ENCODE results near the gene ZNF555.
"Not testable (repeated sequence)": the region's sequence is repeated elsewhere in the genome, so short reads cannot be mapped to it uniquely, and the experiment has no call there.

The ZNF555 gene

DNA sequence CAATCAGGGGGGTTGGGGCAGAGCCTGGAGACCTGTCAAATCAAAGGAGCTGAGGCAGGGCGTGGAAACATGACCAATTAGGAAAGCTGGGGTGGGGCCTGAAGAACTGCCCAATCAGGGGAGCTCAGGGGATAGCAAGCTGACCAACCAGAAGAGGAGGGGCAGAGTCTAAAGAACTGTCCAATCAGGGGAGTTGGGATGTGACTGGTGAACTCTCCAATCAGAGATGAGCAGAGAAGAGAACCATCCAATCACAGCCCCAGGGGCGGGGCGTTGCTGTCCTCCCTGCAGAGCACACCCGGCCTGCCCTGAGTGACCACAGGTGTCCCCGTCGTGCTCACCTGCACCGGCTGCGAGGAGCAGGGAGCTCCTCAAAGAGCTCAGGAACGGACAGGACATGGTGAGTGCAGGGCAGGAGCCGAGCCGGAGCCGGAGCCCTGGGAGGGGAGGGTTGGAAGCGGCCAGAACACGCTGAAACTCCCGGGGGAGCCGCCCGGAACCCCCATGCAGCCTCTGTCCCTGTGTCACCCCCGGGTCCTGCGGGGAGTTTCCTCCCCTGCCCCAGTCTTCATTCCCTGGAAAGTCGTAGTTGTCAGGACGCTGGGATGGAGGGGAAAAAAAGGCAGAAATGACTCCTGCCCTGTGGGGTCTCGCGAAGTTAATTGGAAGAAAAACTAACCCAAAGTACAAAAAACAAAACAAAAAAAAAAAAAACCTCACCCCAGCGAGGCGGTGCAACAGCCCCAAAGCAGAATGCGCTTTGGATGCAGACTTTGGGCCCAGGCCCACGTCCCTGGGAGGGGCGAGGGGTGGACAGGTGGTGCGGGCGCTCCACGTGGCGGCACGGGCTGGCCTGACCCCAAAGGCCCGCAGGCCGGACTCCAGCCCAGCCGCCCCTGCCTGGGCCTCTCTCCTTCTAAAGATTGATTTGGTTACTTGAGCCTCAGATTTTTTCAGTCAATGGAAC, 26.0 kb downstream of the ZNF555 start, which contains the start of gene ZNF556:
Gene ZNF556, plus strand, starts transcription at position 311 of the 967 bp plus-strand sequence. Its CDS starts 87 bp downstream, at position 398.
- DNase-seq (ENCODE audit: low read depth in 1 of 2, low spot score in 1 of 2): no peak

DNA sequence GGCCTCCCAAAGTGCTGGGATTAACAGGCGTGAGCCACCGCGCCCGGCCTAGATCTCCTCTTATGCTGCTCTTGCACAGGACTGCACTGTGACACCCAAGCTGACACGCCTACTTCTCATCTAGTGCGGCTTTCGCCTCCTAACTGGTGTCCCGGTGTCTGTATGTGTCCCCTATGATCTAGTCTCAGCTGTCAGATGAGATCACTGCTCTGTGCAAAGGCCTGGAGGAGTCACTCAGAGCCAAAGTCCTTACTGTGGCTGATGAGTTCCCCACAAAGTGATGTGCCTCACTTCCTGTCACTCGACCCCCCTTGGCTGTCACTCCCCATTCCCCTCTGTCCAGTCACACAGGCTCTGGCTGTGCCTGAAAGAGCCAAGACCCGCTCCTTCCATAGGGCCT, 28.3 kb downstream of the ZNF555 start:
- no peak for DNase-seq (ENCODE audit: low read depth in 1 of 2, low spot score in 1 of 2)

DNA sequence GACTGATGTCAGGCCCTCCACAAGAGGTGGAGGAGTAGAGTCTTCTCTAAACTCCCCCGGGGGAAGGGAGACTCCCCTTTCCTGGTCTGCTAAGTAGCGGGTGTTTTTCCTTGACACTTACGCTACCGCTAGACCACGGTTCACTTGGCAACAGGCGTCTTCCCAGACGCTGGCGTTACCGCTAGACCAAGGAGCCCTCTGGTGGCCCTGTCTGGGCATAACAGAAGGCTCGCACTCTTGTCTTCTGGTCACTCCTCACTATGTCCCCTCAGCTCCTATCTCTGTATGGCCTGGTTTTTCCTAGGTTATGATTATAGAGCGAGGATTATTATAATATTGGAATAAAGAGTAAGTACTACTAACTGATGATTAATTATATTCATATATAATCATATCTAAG, 30.9 kb downstream of the ZNF555 start:
- peak in 1 of 2 donors; percentile 8 for DNase-seq (ENCODE audit: low read depth in 1 of 2, low spot score in 1 of 2)

DNA sequence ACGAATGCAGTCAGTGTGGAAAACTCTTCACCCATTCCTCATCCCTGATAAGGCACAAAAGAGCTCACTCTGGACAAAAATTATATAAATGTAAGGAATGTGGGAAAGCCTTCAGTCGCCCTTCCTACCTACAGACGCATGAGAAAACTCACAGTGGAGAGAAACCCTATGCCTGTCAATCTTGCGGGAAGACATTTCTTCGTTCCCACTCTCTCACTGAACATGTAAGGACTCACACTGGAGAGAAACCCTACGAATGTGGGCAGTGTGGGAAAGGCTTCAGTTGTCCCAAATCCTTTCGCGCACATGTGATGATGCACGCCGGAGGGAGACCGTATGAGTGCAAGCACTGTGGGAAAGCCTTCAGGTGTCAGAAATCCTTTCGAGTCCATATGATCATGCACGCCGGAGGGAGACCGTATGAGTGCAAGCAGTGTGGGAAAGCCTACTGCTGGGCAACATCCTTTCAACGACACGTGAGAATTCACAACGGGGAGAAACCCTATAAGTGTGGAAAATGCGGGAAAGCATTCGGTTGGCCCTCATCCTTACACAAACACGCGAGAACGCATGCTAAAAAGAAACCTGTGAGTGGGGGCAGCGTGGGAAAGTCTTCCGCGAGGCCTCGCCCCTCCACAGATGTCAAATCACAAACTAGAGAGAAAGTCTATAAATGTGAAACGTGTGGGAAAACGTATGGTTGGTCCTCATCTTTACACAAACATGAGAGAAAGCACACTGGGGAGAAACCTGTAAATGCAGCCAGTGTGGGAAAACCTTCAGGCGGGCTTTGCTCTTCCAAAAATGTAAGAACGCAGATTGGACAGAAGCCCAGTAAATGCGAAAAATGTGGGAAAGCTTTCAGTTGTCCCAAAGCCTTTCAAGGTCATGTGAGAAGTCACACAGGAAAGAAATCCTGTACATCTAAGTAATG, 36.4 kb downstream of the ZNF555 start:
- no peak for DNase-seq (ENCODE audit: low read depth in 1 of 2, low spot score in 1 of 2)

DNA sequence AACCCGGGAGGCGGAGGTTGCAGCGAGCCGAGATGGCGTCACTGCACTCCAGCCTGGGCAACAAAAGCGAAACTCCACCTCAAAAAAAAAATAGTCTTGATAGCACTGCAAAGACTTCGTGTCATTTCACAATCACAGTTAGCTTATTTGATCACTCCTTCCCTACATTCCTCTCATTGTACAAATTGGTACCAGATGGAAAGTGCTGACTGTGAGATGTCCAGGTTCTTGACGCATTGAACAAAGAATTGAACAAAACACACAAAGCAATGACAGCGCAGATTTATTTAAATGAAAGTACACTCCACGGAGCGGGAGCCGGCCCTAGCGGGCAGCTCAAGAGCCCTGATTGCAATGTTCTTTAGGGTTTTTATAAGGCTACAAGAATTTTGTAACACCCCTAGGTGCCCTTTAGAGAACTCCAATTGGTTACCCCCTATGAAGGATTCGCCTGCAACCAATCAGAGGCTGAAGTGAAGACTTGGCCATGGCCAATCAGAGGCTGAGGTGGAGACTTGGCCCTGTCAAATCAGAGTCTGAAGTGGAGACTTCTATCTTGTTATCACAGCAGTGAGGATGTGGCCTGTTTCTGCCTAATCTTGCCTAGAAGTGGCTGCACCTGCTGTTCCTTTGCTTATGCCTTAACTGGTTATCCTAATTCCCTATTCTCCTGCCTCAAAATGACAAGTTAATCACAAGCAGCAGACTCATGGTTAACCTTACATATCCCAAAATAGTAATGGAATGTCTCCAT, 42.6 kb downstream of the ZNF555 start:
- no peak for DNase-seq (ENCODE audit: low read depth in 1 of 2, low spot score in 1 of 2)

DNA sequence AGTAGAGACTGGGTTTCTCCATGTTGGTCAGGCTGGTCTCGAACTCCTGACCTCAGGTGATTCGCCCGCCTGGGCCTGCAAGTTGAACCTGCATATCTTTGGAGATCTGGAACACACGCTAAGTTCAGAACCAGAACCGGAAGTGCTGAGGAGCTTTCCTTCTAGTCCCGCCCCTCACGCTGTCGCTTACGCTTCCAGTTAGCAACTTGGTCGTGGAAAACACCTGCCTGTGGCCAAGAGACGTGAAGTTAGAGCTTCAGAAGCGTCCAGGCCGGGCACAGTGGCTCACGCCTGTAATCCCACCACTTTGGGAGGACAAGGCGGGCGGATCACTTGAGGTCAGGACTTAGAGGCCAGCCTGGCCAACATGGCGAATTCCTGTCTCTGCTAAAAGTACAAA, 44.5 kb downstream of the ZNF555 start:
- no peak for DNase-seq (ENCODE audit: low read depth in 1 of 2, low spot score in 1 of 2)

DNA sequence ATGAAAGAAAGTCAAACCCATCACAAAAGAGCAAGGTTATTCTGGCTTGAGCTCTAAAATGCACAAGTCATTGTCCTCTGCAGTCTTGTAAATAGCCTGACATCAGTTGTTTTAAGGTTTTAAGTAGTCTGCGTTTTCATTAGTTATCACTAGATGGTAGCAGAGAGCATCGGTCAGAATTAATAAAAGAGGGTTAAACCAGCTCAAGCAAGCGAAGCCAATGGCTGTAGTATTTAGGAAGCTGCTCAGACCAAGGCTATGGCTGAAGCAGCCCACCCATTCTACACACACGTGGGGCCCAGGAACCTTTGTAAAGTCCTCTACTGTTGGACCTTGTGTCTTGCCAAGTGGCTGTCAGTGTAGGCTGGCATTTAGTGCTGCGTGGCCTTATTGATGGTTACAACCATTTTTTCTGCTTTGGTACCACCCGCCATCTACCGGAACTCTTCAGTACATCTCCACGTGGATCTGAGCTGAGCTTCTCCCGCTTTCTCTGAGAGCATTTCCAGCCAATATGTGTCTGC, 46.2 kb downstream of the ZNF555 start:
- DNase-seq (ENCODE audit: low read depth in 1 of 2, low spot score in 1 of 2): no peak

DNA sequence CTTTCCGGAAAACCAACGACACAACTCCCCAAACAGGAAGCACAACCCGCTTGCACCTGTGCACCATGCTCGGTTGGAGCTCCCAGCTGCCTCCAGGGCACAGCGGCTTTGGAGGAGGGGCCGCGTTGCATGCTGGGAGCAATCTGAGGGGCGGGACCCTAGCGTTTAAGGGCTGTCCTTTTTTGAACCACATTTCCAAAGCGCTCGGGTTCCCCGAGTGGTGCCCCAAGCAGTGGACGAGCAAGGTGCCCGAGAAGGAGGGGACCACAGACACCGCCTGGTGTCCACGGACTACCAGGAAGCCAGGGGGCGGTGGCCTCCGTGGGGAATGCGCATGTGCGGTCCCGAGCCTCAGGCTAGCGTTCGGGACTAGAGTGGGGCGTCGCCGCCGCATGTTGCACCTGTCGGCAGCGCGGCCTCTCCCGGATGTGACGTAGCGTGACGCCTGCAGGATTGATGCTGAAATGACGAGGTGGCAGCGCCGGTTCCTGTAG, 47.5 kb downstream of the ZNF555 start:
- peak in 1 of 2 donors; percentile 44 for DNase-seq (ENCODE audit: low read depth in 1 of 2, low spot score in 1 of 2)

DNA sequence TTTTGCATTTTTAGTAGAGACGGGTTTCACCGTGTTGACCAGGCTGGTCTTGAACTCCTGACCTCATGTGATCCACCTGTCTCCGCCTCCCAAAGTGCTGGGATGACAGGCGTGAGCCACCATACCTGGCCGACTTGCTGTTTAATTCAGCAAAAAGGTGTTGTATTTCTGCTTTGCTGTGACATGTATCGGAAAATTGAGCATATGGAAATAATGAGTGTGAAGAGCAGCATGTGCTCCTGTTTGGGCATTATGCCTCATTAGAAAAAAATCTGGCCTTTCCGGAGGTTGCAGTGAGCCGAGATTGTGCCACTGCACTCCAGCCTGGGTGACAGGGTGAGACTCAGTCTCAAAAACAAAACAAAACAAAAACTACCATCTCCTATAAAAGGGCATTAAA, 49.3 kb downstream of the ZNF555 start:
- DNase-seq (ENCODE audit: low read depth in 1 of 2, low spot score in 1 of 2): not testable (repeated sequence)

DNA sequence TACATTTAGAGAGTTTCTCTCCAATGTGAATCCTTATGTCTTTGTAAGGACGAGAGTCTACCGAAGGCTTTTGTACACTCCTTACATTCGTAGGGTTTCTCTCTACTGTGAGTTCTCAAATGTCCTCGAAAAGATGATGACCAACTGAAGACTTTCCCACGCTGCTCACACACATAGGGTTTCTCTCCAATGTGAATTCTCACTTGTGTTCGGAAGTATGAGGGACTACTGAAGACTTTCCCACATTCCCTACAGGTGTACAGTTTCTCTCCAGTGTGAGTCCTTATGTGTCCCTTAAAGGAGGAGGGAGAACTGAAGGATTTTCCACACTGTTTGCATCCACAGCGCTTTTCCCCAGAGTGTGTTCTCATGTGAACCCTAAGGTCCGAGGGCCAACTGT, 55.4 kb downstream of the ZNF555 start:
- no peak for DNase-seq (ENCODE audit: low read depth in 1 of 2, low spot score in 1 of 2)

DNA sequence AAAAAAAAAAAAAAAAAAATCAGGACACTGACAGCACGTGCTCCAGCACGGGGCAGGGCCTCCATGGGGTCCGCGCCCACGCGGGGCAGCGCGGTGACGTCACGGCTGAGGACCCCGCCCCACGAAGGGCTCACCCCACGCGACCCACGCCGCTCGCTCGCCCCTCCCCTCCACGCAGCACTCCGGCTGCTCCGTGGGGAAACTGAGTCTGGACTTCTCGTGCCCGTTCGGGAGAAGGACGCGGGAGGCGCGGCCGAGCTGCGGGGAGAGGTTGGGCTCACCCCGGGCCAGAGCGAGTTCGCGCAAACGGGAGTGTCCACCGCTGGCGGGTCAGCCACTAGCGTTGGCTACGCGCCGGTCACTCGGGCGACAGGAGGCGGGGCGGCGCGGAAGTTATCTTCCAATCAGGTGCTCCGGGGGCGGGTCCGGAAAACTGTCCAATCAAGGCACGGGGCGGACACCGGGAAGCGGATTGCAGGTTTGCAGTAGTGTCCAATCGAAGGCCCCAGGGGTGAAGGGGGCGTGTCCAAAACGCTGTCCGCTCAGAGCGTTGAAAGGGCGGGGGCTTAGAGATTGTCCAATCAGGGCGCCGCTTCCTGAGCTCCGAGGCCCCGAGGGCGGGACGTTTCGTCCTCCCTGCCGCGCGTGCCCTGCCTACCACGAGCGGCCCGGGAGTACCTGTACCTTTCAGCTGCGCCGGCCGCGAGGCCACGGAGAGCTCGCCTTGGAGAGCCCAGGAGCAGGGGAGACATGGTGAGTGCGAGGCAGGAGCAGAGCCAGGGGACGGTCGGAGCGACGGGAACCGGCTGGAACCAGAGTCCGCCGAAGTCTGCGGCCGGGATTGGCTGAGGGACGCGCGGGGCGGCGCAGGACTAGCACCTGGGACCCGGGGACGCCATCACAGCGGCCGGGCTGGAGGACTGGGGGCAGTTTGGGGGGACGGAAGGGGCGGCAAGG, 59.3 kb downstream of the ZNF555 start, which contains the start of gene ZNF57:
Gene ZNF57, plus strand, starts transcription at position 633 of the 957 bp plus-strand sequence. Its CDS starts 118 bp downstream, at position 751.
- peak; percentile 92 to 93 for DNase-seq (ENCODE audit: low read depth in 1 of 2, low spot score in 1 of 2)

DNA sequence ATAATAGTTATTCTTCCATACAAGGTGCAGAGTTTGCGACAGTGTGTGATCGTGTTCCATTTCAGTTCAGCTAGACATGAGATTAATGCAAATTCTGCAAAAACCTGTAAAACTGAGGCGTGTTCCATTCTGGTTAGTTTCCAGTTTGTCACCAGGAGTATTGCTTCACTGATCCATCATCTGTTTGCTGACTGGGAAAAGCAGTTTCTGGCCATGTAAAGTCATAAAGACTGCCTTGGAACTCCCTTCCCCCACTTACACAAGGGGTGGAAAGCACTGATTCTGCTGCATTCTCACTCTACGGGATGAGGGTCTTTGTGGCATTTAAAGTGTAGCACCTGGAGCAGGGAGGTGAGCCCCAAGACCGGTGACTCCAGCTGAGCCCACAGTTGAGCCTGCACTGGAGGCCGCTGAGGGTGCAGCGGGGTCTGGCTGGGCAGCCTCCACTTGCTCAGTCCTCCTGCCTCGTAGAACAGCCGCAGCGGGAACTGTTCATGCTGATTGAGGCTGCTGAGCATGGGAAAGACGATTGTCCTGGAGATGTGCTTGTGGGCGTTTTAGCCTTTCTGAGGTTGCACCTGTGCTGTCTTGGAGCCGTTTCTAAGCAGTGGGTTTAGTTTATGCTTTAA, 61.4 kb downstream of the ZNF555 start:
- no peak for DNase-seq (ENCODE audit: low read depth in 1 of 2, low spot score in 1 of 2)

DNA sequence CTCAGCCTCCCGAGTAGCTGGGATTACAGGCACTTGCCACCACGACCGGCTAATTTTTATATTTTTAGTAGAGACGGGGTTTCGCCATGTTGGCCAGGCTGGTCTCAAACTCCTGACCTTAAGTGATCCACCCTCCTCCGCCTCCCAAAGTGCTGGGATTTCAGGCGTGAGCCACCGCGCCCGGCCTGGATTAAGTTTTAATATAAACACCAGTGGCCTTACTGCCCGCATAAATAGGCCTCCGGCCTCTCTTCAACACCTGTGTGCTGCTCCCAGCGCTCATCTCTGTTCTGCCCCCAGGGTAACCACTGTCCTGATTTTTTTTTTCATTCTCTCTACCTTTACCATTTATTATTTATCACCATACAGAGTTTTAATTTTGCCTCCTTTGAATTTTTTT, 62.1 kb downstream of the ZNF555 start:
- not testable (repeated sequence) for DNase-seq (ENCODE audit: low read depth in 1 of 2, low spot score in 1 of 2)

DNA sequence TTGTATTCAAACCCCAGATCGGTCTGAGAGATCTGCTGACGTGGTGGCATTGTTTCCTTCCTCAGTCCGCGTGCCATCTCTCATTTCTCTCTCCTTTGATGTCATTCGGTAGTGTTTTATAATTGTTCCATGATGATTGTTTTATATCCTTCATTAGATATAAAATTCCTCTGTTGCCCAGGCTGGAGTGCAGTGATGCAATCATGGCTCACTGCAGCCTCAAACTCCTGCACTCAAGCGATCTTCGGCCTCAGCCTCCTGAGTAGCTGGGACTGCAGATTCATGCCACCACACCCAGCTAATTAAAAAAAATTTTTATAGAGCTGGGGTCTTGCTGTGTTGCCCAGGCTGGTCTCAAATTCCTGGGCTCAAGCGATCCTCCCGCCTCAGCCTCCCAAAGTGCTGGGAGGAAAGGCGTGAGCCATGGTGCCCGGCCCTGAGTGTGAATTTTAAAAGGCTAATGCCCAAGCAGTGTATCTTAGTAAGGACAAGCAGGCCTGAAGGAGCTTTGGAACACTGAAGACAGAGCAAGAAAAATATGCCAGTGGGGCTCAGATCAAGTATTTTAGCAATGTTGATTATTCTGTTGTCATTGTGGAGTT, 64.7 kb downstream of the ZNF555 start:
- no peak for DNase-seq (ENCODE audit: low read depth in 1 of 2, low spot score in 1 of 2)

DNA sequence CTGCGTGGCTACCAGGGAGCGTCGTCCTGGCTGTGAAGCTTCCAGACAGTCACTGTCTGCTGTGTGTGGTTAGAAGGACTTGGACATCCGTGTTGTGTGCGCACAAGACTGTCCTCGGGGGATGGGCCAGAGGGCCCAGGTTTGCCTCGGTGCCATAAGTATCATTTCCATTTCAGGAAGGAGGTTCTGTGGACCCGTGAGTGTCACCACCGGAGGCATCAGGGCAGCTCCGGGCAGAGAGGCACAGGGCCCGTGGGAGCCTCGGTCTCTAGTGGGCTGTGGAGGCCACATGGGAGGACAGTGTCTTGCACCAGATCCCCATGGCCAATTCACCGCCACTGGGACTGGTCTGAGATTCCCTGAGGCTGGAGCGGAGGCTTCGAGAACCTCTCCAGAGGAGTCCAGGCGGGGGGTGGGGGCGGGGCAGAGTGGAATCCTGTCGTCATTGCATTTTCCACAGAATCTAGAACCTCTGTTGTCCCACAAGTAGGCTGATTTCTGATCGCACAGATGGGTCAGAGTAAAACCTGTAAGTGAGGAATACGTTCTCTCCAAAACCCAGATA, 65.4 kb downstream of the ZNF555 start:
- no peak for DNase-seq (ENCODE audit: low read depth in 1 of 2, low spot score in 1 of 2)

Data from stimulated activated CD4-positive, alpha-beta T cell treated with anti-CD3 and anti-CD28 coated beads, Interleukin-15, amount 100 ng/mL, for 1 hour (primary cell).